Activated CD8-positive, alpha-beta memory T cell treated with anti-CD3 and anti-CD28 coated beads, Interleukin-2, amount 50 U/mL, for 24 hours (primary cell): Measurements from ENCODE around the gene TP73.

Source experiments
- DNase-seq: peaks from one replicate; pipeline ENCODE4 v3.0.0-alpha.2; 2020; ENCODE audit errors: extremely low read depth

The TP73 gene

DNA sequence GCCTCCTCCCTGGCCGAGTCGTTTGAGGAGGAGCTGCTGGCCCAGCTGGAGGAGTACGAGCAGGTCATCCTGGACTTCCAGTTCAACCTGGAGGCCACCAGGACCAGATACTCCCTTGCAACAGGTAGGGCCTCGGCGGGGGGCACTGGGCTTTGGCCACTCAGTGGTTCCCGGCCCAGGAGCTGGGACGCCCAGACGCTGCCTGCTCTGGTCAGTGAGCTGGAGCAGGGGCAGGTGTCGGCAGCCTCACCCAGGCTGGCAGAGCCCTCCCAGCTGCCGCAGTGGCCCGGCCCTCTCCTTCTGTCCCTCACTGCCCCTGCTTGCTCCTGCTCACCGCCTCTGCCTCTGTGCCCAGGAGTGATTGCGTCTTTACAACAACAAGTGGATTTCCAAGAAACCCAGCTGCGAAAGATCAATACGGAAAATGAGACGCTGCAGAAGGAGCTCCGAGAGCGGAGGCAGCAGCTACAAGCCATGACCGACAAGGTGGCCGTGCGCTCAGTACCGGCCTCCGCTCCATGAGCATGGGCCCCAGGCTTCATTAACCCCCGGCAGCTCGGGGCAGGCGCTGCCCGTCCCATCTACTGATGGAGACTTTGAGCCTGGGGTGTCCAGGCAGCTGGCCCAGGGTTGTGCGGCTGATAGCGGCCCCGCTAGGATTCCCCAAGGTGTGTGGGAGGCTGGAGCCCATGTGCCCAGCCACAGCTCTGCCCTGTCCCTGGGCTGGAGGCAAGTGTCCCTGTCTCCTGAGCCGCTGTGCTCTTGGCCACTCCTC, 111.2 kb downstream of the TP73 start:
- no peak for DNase-seq

DNA sequence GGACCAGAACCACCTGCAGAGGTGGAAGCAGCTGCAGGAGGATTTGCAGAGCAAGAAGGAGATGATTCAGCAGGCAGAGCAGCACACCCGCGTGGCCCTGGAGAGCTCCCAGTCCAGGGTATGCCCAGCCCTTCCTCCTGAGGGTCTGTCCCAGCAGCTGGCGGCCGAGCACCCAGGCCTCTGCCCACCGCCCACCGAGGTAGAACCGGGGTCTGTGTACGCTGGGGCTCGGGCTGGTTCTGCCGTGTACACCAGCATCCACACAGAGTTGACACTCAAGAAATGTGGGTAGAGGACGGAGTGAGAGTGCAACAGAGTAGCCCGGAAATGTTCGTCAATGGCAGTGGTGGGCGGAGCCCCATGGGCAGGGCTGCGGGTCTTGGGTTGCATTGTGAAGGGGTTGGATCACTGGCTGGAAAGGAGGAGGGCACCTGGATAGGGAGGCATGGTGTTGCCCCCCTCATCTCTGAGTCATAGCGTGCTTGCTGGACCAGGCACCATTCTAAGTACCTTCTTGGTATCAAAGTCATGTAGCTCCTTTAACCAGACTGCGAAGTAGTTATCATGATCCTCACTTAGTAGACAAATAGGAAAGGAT, 115.1 kb downstream of the TP73 start:
- DNase-seq, result no peak

DNA sequence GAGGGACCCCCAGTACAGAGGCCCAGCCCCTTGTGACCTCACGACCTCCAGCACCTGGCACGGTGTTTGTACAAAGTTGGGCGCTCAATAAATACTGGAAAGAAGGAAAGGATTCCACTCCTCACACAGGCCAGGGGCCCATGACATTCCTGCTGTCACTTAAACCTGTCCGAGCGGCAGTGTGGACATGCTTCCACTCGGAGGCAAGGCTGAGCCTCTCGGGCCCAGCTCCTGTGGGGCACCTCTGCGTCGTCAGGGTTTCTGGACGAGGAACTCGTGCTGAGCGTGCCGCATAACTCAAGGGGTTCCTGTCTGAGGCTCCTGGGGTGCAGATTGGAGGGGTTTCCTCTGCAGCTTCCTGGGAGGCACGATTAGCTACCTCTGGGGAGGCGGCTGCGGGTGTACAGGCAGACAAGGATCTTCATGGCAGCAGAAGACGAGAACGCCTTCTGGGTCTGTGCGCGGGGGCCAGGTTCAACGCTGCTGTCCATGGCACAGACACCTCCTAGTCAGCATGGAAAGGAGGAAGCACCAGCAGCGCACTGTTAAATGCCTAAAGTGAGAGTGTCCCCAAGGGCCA, 116.6 kb downstream of the TP73 start:
- DNase-seq, result no peak

DNA sequence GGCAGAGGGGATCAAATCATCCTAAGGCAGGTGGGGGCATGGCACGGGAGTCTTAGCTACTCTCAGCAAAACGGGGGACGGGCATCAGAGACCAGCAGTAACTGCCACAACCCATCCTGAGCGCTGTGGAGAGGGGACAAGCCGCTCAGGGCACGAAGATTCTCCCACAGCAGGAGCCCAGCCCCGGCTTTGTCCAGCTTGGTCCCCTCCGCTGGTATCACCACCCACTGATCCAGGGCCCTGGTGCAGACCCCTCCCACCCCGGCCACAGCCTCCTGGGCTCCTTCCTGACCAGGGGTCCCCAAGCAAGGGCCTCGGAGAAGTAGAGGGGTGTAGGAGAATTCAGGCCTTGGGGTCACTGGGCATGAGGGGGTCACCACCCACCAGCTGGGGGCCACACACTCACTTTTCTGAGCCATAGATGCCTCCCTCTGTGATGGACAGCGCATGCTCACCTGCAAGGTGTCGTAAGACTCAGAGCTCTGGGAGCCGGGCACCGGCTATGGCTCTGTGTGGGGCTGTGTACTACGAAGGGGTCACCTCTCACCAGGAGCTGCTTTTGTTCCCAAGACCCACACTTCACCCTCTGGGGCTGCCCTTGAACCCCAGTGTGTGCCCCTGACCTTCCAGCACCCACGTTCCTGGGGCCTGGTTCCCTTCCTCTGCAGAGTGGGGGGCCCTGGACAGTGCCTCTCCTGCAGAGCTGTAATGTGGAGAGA, 117.9 kb downstream of the TP73 start:
- no peak for DNase-seq

DNA sequence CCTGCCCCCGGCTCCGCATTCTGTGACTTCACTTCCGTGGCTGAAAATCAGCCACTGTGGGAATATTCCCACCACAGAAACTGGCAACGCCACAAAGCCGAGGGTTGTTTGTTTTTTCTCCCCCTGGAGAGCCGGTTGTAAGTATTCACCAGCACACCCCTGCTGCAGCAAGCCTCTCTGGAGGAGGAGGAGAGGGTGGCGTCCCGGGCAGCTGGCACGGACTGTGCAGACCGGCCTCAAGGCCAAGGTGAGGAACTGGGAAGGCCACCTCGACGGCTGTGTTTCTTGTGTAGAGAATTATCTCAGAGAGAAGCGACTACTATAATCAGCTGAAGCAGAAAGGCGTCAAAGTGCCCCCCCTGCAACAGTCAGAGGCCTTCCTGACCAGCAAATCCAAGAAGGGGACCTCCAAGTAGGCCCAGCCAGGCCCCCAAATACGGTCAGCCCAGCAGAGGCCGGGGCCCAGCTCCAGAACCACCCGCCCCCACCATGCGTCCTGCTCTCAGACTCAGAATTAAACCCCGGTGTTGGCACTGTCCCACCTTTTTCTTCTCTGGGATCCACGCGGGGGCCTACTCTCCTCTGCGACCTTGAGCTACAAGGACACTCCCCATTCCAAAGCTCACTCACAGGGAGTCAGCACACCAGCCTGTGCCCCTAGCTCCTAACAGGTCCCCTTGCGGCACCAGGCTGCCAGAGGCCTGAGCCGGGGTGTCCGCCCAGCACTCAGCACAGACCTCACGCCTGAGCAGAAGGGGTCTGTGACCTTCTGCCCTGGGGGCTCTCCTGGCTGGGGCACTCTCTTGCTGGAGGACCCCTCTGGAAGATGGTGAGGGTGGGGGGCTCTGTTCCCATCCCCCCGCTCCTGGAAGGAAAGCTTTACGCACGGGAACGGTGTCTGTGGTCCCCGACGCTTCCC, 119.1 kb downstream of the TP73 start:
- DNase-seq, result no peak

DNA sequence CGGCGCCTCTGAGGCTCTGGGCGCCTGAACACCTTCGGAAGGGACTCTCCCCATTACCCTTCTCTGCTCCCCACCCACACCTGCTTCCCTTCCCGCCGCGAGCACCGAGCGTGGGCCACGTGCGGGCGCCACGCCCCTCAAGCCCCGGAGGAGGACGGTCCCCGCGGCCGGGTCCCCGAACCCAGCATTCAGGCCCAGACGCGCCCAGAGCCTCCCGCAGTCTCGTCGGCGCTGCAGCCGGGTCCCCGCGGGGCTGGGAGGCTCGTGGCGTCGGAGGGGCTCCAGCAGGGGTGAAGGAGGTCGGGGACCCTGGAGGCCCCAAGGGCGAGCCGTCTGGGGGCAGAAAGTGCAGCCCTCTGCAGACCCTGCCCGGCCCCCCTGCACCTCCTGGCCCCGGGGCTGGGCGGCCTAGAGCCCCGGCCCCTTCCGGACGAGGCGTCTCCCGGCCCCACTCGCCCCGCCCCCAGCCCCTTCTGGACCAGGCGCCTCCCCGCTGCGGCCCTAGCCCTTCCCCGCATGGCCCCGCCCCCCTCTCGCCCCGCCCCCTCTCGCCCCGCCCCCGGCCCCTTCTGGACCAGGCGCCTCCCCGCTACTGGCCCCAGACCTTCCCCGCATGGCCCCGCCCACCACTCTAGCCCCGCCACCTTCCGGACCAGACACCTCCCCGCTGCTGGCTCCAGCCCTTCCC, 119.9 kb downstream of the TP73 start:
- peak; percentile 70 for DNase-seq

DNA sequence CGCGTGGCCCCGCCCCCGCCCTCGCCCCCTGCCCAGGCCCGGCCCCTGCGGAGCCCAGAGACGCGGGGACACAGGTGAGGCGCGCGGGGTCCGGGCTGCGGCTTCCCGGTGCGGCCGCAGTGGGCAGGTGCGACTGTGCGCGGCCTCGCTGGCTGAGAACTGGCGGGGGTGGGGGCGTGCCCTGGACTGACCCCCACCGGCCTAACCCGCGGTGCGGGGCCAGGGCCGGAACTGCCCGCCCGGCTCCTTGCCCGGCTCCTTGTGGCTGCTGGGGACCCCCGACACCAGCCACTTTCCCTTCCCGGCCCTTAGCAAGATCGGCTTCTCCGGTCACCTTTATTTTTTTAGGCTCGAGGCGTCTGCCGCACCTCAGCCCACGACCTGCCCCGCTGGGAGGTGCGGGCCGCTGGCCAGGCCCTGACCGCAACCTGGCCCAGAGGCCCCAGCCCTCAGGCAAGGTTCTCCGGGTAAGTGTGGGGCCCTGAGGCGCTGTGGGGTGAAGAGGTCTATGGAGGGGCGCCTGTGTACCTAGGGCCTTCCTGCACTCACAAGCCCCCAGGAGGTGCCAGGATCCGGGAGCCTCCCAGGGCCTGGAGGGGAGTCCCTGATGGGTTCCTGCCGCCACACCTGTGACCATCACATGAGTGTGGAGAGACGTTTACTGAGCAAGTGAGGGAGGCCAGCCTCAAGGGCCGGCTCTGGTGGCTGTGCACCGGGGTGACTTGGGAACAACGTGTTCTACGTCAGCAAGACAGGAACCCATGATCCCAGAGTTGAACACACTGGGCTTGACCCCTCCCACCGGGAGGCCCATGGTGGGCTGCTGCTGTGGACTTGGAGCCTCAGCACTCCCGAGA, 120.6 kb downstream of the TP73 start, which contains the start of gene SMIM1:
Gene SMIM1, plus strand, starts transcription at position 35 of the 857 bp plus-strand sequence. CDS start 2,625 bp downstream, outside the sequence.
- DNase-seq, result no peak

DNA sequence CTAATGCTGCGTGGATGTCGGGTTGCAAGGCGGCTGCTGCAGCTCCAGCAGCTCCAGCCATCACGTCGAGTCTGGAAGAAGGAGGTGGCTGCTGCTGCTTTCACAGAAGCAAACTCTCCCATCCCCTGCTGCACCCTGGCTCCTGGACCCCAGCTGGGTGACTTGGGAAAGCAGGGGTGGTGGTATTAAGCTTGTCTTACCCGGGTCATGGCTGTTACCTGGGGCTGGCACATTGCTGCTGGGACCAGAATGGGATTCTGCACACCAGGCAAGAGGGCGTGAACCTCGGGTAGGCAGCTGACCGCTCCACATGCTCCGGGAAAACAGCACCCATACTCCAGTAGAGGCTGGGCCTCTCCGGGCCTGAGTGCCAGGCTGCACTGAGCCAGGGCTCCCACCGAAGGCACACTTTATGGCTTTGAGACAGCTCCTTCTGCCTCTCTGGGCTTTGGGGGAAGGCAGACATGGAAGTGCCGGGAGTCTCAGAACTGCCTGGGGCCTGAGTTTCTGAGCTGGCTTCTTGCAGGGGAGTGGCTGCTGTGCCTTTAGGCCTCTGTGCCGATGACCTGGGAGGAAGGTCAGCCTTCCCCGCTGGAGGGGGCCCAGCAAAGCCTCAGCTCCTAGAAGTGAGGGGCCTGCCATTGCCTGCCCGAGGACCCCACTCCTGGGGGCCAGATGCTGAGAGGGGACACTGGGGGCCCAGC, 121.4 kb downstream of the TP73 start:
- DNase-seq, result no peak

DNA sequence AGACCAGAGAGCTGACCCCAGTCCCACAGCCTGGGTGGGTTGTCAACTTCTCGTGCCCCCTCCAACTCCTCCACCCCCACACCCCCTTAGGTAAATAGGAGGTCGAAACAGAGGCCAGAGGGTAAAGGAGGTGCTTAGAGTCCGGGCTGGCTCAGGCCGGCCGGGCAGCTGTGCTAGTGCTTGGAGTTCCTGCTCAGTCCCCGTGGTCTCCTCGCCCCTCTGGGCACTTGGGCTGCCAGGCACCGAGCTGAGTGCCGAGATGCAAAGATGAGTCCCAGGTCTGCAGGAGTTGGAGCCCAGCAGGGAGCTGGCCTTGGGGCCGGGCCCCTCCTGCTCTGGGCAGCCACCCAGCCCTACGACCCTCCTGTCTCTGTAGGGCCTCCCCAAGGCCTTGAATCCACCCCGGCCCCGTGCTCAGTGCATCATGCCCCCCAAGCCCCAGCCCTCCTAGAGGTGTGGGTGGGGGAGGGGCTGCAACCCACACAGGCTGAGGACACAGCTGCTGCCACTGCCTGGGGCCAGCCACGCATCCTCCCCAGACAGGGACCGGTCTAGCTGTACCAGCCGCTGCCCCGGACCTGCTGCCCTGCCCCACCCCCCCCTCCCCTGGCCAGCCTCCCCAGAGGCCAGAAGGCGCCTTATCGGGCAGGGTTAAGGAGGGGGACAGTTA, 122.1 kb downstream of the TP73 start:
- no peak for DNase-seq

DNA sequence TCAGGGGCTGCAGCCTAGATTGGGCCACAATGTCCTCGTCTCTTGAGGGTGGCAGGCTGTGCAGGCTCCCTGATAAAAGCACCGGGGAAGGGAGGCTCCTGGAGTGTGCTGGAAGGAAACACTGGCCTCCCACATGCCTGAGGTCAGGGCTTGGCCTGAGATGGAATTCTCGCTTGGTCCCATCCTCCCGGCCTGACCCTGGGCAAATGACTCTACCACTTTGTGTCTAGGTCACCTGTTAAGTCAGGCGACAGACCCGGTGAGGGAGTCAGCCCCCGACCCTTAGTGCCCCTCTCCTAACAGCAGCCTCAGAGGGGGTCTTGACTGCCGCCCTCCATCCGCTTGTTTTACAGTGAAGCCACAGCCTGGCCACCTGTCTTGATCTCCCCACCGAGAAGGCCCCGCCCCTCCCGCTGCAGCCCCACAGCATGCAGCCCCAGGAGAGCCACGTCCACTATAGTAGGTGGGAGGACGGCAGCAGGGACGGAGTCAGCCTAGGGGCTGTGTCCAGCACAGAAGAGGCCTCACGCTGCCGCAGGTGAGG, 122.7 kb downstream of the TP73 start:
- DNase-seq, result no peak

DNA sequence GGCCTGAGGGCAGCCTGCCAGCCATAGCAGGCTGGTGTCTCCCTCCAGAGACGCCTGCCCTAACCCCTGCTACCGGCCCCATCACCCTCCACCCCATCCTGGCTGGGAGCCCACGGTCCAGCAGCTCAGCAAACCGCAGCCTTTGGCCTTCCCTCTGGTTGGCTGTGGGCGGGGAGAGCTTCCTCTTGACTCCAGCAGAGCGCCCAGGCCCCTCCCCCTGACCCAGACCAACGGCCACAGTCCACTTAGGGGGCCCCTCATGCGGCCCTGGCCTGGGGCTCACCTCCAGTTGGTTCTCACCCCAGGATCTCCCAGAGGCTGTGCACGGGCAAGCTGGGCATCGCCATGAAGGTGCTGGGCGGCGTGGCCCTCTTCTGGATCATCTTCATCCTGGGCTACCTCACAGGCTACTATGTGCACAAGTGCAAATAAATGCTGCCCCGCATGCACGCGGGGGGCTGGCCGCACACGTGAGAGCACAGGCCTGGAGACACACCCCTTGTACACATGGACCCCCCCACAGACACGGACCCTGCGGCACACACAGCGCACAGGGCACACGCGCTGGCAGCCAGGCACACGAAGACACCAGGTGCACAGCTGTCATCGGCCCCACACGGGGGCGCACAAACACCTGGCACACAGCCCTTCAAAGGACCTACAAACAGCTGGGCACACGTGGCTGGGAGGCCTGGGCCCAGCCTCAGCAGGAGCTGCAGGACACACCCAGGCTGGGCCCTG, 123.3 kb downstream of the TP73 start:
- DNase-seq, result no peak

DNA sequence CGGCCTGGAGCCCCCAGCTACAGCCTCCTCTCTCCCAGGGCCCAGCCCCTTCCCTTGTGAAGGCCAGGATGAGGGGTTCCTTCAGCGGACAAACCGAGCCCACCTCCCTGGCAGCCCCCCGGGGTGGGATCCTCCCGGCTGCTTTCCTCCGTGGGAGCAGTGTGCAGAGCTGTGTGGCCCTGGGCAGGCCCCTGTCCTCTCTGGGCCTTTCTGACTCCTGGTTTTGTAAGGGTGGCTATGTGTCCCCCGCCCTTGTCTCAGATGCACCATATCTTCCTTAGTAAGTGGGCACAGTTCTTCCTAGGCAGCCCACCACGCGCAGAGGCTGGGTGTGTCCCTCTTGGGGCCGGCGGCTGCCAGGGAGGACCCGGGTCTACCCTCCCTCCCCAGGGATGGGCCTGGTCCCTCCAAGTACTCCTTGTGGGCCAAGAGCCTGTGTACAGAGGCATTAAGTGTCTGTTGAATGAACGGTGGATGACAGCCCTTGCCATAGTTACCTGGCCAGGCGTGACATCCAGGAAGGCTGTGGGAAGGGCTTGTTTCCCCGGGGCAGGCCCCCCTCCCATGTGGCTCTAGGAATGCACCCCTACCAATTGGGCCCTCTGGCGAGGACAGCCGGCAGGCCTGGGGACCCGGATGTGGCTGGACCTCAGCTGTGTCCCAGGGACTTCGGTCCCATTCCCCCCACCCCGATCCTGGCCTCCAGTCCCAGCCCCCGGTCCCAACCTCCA, 124.1 kb downstream of the TP73 start:
- no peak for DNase-seq

DNA sequence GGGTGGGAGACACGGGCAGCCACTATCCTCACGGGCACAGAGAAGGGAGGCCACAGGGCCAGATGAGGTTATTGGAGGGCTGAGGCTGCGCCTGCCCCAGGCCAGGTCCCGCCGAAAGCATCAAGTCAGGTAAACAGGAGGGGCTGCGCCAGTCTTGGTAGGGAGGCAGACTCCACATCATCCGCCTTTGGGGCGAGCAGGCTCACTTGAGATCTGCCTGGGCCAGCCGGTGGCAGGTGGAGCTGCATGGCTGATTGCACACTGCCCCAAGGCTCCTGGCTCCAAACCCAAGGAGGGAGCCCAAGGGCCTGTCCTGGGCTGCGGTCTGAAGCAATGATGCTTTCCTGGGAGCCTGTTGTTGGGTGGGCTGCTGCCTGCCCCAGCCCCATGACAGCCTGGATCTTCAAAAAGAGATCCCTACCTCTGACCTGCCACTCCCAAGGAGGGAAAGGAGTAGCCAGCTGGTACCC, 124.8 kb downstream of the TP73 start:
- DNase-seq, result no peak

DNA sequence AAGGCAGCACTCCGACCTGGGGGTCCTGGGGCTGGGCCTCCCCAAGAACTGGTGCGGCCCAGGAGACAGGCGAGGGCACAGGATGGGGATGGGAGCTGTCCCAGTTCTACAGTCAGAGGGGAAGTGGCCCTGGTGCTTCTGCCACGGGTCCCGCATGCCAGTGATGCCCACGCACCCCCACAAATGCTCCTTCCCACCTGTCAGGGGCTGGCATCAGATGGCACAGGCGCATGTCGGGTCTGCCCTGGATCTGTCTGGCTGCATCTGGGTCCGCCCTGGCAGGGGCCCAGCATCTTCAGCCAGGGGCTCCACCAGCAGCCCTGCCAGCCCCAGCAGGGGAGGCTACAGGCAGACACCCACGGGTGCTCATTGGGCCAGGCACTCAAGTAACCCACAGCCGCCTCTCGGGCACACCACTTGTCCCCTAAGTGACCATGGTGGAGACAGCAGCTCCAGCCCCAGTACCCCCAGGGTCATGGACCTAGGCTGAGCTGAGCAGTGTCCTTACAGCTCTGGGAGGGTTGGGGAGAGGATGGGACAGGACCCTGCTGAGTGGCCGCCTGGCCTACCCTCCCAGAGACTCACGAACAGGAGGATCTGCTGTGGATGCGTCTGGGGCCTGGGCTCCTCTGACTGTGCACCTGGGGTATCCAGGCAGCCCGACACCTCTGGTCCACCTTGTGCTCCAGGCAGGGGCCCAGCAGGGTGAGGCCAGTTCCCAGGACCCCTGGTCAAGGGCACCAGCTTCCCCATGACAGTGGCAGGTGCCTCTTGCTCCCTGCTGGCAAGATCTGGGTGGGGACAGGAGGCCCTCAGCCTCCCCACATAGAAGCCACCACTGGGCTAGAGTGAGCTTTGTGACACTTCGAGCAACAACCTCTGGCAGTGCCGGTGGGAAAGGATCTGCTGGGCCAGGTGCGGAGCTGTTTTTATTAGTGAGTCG, 125.6 kb downstream of the TP73 start:
- no peak for DNase-seq

DNA sequence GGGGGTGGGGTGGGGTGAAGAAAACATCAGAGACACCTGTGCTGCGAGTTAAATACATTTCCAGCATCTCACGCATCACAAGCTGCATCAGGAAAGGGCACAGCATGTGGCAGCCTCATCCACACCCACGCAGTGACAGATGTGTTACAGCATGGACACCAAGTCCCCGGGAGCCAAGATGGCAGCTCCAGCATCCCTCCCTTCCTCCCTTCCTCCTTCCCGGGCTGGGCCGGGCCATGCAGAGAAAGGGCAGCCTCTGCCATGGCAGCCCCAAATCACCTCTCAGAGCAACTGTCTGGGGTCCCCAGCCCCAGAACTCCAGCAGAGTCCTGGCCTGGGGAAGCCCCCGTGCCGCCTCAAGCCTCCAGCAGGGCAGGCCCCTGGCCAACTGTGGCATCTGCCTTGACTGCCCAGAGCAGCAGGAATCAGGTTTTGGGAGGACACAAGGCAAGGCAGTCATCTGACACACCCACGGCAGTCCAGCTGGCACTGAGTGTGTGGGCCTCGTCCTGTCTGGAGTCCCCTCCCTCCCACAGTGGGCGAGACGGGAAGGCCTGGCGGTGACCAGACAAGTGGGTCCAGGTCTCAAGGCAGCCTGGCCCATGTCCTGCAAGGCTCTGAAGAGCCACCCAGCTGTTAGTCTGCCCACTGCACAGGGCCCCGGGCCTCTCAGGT, 126.4 kb downstream of the TP73 start:
- no peak for DNase-seq
